HFF-Myc (cell line): ENCODE results near the gene USP36.

Source experiments
- DNase-seq: peaks from one replicate; pipeline ENCODE4 v3.0.0-alpha.2; 2011; ENCODE audit warnings: low read depth; ENCODE audit errors: extremely low read depth
- H3K4me3 ChIP-seq: replicated peaks from 2 replicates; pipeline ENCODE4 v1.5.1; 2011; ENCODE audit warnings: low read depth, mild to moderate bottlenecking, control low read depth, low read length
- CTCF ChIP-seq: IDR thresholded peaks from 2 replicates; pipeline ENCODE4 v1.5.1; 2012; ENCODE audit warnings: mild to moderate bottlenecking, low read depth, low read length, control low read depth; ENCODE audit errors: missing control alignments

The USP36 gene

GRCh38 chr17:78857266-78857665, 16.7 kb upstream of the USP36 start:
- DNase-seq = no peak
- no peak overlapping the region for H3K4me3 ChIP-seq
- TF ChIP-seq CTCF = no peak

- no peak for TF ChIP-seq CTCF
- no peak for DNase-seq
- no peak overlapping the region for H3K4me3 ChIP-seq
Measured at GRCh38 chr17:78855561-78856165, 15.0 kb upstream of the USP36 start.

- no peak for TF ChIP-seq CTCF
- H3K4me3 ChIP-seq = no peak overlapping the region
- no peak for DNase-seq
Measured at GRCh38 chr17:78854508-78854907, 13.9 kb upstream of the USP36 start.

GRCh38 chr17:78853926-78854394, 13.3 kb upstream of the USP36 start:
- no peak for DNase-seq
- TF ChIP-seq CTCF = no peak
- no peak overlapping the region for H3K4me3 ChIP-seq

GRCh38 chr17:78852709-78853121, 12.1 kb upstream of the USP36 start:
- DNase-seq = no peak
- no peak overlapping the region for H3K4me3 ChIP-seq
- TF ChIP-seq CTCF = peak; percentile 19

- H3K4me3 ChIP-seq = no peak overlapping the region
- no peak for TF ChIP-seq CTCF
- DNase-seq = no peak
Measured at GRCh38 chr17:78849026-78849425, 8.4 kb upstream of the USP36 start.

- no peak for TF ChIP-seq CTCF
- DNase-seq = no peak
- no peak overlapping the region for H3K4me3 ChIP-seq
Measured at GRCh38 chr17:78847052-78847451, 6.4 kb upstream of the USP36 start.
